HUES48 (cell line): Measurements from ENCODE around the gene ZNF319.

Source experiments
- H3K27ac ChIP-seq: one replicate; pipeline ENCODE4 v1.7.0; 2013; ENCODE audit warnings: low read depth, low read length, inconsistent platforms
- H3K27me3 ChIP-seq: 2 replicates; pipeline ENCODE4 v1.6.1; 2013; ENCODE audit warnings: mild to moderate bottlenecking, low read length; ENCODE audit not compliant: control insufficient read depth, insufficient read depth
- H3K36me3 ChIP-seq: 2 replicates; pipeline ENCODE4 v1.6.1; 2013; ENCODE audit warnings: low read length; ENCODE audit not compliant: control insufficient read depth, insufficient read depth
- H3K4me1 ChIP-seq: 2 replicates; pipeline ENCODE4 v1.6.1; 2013; ENCODE audit warnings: mild to moderate bottlenecking, low read length; ENCODE audit not compliant: control insufficient read depth, insufficient read depth
- H3K4me3 ChIP-seq: 2 replicates; pipeline ENCODE4 v1.5.1; 2013; ENCODE audit warnings: mild to moderate bottlenecking, low read depth, low read length
- H3K9ac ChIP-seq: 2 replicates; pipeline ENCODE4 v1.6.1; 2013; ENCODE audit warnings: mild to moderate bottlenecking, low read depth, low read length, moderate library complexity
- H3K9me3 ChIP-seq: 2 replicates; pipeline ENCODE4 v1.6.1; 2013; ENCODE audit warnings: low read length; ENCODE audit not compliant: control insufficient read depth, insufficient read depth

Gene ZNF319

GRCh38 chr16:57957673-57958392 lies 42.6 kb downstream of the ZNF319 start:
- H3K4me3 ChIP-seq: no peak overlapping the region
- H3K9me3 ChIP-seq: no peaks in the 10 kb centered on the region
- H3K4me1 ChIP-seq: peaks cover 8% of the 10 kb centered on the region; the same call in 1 of the 2 replicates
- no peaks in the 10 kb centered on the region for H3K36me3 ChIP-seq
- H3K27me3 ChIP-seq: no peaks in the 10 kb centered on the region
- no peak overlapping the region for H3K27ac ChIP-seq
- H3K9ac ChIP-seq: no peak overlapping the region

- Histone ChIP-seq H3K27ac (no peak overlapping the region), H3K9me3 (no peaks in the 10 kb centered on the region), H3K4me3 (no peak overlapping the region), H3K4me1 (peaks cover 8% of the 10 kb centered on the region; the same call in 1 of the 2 replicates), H3K9ac (no peak overlapping the region), H3K36me3 (no peaks in the 10 kb centered on the region), H3K27me3 (no peaks in the 10 kb centered on the region)
Observed at GRCh38 chr16:57956924-57957672, 43.4 kb downstream of the ZNF319 start.

GRCh38 chr16:57956270-57956808 lies 44.1 kb downstream of the ZNF319 start:
- H3K27me3 ChIP-seq: no peaks in the 10 kb centered on the region
- no peak overlapping the region for H3K27ac ChIP-seq
- H3K4me1 ChIP-seq: peaks cover 8% of the 10 kb centered on the region; the same call in 1 of the 2 replicates
- H3K9ac ChIP-seq: no peak overlapping the region
- no peaks in the 10 kb centered on the region for H3K9me3 ChIP-seq
- H3K36me3 ChIP-seq: no peaks in the 10 kb centered on the region
- no peak overlapping the region for H3K4me3 ChIP-seq

- Histone ChIP-seq H3K4me3 (no peak overlapping the region), H3K9me3 (no peaks in the 10 kb centered on the region), H3K4me1 (peaks cover 8% of the 10 kb centered on the region; the same call in 1 of the 2 replicates), H3K27ac (no peak overlapping the region), H3K9ac (no peak overlapping the region), H3K27me3 (no peaks in the 10 kb centered on the region), H3K36me3 (no peaks in the 10 kb centered on the region)
Observed at GRCh38 chr16:57955572-57956188, 44.8 kb downstream of the ZNF319 start.

- Histone ChIP-seq H3K9me3 (no peaks in the 10 kb centered on the region), H3K27ac (no peak overlapping the region), H3K9ac (no peak overlapping the region), H3K36me3 (no peaks in the 10 kb centered on the region), H3K27me3 (no peaks in the 10 kb centered on the region), H3K4me1 (peaks cover 8% of the 10 kb centered on the region; the same call in 1 of the 2 replicates), H3K4me3 (no peak overlapping the region)
Observed at GRCh38 chr16:57953857-57954256, 46.6 kb downstream of the ZNF319 start.

- Histone ChIP-seq H3K27ac (no peak overlapping the region), H3K9ac (no peak overlapping the region), H3K36me3 (no peaks in the 10 kb centered on the region), H3K4me3 (no peak overlapping the region), H3K4me1 (peaks cover 8% of the 10 kb centered on the region; the same call in 1 of the 2 replicates), H3K9me3 (no peaks in the 10 kb centered on the region), H3K27me3 (no peaks in the 10 kb centered on the region)
Observed at GRCh38 chr16:57952909-57953308, 47.6 kb downstream of the ZNF319 start.

- no peak overlapping the region for H3K4me3 ChIP-seq
- no peak overlapping the region for H3K9ac ChIP-seq
- H3K36me3 ChIP-seq: no peaks in the 10 kb centered on the region
- no peaks in the 10 kb centered on the region for H3K27me3 ChIP-seq
- no peaks in the 10 kb centered on the region for H3K4me1 ChIP-seq
- no peaks in the 10 kb centered on the region for H3K9me3 ChIP-seq
- no peak overlapping the region for H3K27ac ChIP-seq
Observed at GRCh38 chr16:57951204-57951960, 49.1 kb downstream of the ZNF319 start.

GRCh38 chr16:57950382-57950781 lies 50.1 kb downstream of the ZNF319 start:
- Histone ChIP-seq H3K4me3 (no peak overlapping the region), H3K27me3 (no peaks in the 10 kb centered on the region), H3K36me3 (no peaks in the 10 kb centered on the region), H3K27ac (no peak overlapping the region), H3K4me1 (no peaks in the 10 kb centered on the region), H3K9me3 (no peaks in the 10 kb centered on the region), H3K9ac (no peak overlapping the region)

GRCh38 chr16:57949595-57950238 lies 50.8 kb downstream of the ZNF319 start:
- Histone ChIP-seq H3K36me3 (no peaks in the 10 kb centered on the region), H3K27ac (no peak overlapping the region), H3K9ac (no peak overlapping the region), H3K4me3 (no peak overlapping the region), H3K4me1 (no peaks in the 10 kb centered on the region), H3K9me3 (no peaks in the 10 kb centered on the region), H3K27me3 (no peaks in the 10 kb centered on the region)

- H3K4me3 ChIP-seq: no peak overlapping the region
- H3K9ac ChIP-seq: no peak overlapping the region
- no peaks in the 10 kb centered on the region for H3K9me3 ChIP-seq
- no peak overlapping the region for H3K27ac ChIP-seq
- H3K36me3 ChIP-seq: no peaks in the 10 kb centered on the region
- no peaks in the 10 kb centered on the region for H3K4me1 ChIP-seq
- no peaks in the 10 kb centered on the region for H3K27me3 ChIP-seq
Observed at GRCh38 chr16:57949013-57949412, 51.5 kb downstream of the ZNF319 start.
